Esophagus muscularis mucosa (tissue), 4 donors: Measurements from ENCODE around the gene PRDM16. TPM values are rescaled to one million over a fixed set of nuclear protein-coding genes. Genes with fewer than 3 reads are reported as not detected.

Experiments
- DNase-seq: peaks from one replicate; pipeline ENCODE4 v3.0.0-alpha.2; 2017; ENCODE audit errors: extremely low spot score
- H3K27ac ChIP-seq, 4 donors: fragments of 200-600 bp; sonication (generic); replicated peaks in 1 of 4; 1 replicate in 3 of 4; 2 replicates in 1 of 4; pipeline ENCODE4 v1.5.1; 2016 to 2019; ENCODE audit warnings: mild to moderate bottlenecking in 1 of 4
- H3K27me3 ChIP-seq, 4 donors: fragments of 200-600 bp; sonication (generic); one replicate each; pipeline versions ENCODE4 v1.5.1 to v1.6.0; 2016 to 2019
- H3K36me3 ChIP-seq, 4 donors: fragments of 200-600 bp; sonication (generic); one replicate each; pipeline ENCODE4 v1.5.1; 2016 to 2019
- H3K4me1 ChIP-seq, 4 donors: fragments of 200-600 bp; sonication (generic); one replicate each; pipeline ENCODE4 v1.5.1; 2016 to 2019
- H3K4me3 ChIP-seq, 4 donors: fragments of 200-600 bp; sonication (generic); 1 replicate in 2 of 4; 2 replicates in 2 of 4; pipeline ENCODE4 v1.5.1; 2016 to 2019; ENCODE audit warnings: mild to moderate bottlenecking in 4 of 4, moderate library complexity in 1 of 4
- H3K9me3 ChIP-seq, 4 donors: fragments of 200-600 bp; sonication (generic); 1 replicate in 3 of 4; 2 replicates in 1 of 4; pipeline ENCODE4 v1.5.1; 2016 to 2019
- EP300 ChIP-seq: sonication (generic); formaldehyde crosslinking; IDR thresholded peaks from one replicate; pipeline ENCODE4 v1.6.1; 2017; ENCODE audit warnings: antibody characterized with exemption
- POLR2A ChIP-seq: fragments of 450-650 bp; IDR thresholded peaks from one replicate; pipeline ENCODE4 v1.6.1; 2017; ENCODE audit warnings: antibody characterized with exemption, moderate library complexity, mild to moderate bottlenecking, low read depth
- POLR2AphosphoS5 ChIP-seq, 2 donors: sonication (generic); formaldehyde crosslinking; IDR thresholded peaks; one replicate each; pipeline ENCODE4 v1.6.1; 2017; ENCODE audit warnings: antibody characterized with exemption in 2 of 2
- WGBS: methylation state at CpG from one replicate; pipeline ENCODE4 v1.1.5; 2018; 5-methylcytosine and 5-hydroxymethylcytosine counted together
- intact Hi-C: fragments of 100-400 bp; cut with DNase I; formaldehyde crosslinking; loops from one replicate; pipeline ENCODE4 v1.15.1; 2023
- total RNA-seq, 4 donors: library from RNA; depleted of rRNA; stranded (reverse); fragments of >200 nt; gene quantifications; one replicate each; pipeline versions ENCODE4 v1.1.0 to v1.2.1, GENCODE V29; 2016
- TF ChIP-seq, protein P1 (sequence below), 3 experiments: fragments of 200-600 bp in 2 of 3; fragments of 450-650 bp in 1 of 3; sonication (generic) in 2 of 3; IDR thresholded peaks; one replicate each; pipeline ENCODE4 v1.5.1; 2017 to 2019; ENCODE audit warnings: antibody characterized with exemption in 3 of 3, mild to moderate bottlenecking in 2 of 3, moderate library complexity in 1 of 3

PRDM16 gene
- total RNA-seq, 4 donors from 2014 or later = 1.2 to 4.4 (median 2.2) TPM

DNA sequence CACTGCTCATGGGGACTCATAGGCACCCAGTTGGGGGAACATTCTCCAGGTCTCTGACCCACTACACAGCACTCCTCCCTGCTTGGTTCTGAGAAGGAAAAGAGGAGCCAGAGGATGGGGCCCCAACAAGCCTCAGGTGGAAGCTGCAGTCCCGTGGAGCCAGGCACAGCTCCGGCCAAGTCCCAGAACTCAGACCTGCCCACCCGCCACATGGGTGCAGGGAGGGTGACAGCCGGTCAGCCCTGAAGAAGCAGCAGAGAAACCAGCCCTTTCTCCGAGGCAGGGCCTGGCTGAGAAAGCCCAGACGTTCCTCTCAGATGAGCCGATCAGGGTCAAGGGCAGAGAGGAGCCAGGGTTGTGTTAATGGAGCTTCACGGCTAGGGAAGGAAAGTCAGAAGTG is 106.5 kb downstream of the PRDM16 start:
- Histone ChIP-seq H3K27ac (peak overlapping the region in 3 of 4 donors; percentile 18 to 54 (median 33)), H3K27me3 (peaks cover 0 to 9% (median 0%) of the 10 kb centered on the region in 4 donors), H3K4me1 (peaks cover 45 to 51% (median 48%) of the 10 kb centered on the region in 4 donors), H3K9me3 (no peaks in the 10 kb centered on the region), H3K4me3 (no peak overlapping the region), H3K36me3 (no peaks in the 10 kb centered on the region)
- TF ChIP-seq EP300 = no peak
- no peak for TF ChIP-seq POLR2AphosphoS5 (IDR thresholded peaks at IDR 0.05)
- no peak for TF ChIP-seq POLR2A
- TF ChIP-seq, protein P1, sequence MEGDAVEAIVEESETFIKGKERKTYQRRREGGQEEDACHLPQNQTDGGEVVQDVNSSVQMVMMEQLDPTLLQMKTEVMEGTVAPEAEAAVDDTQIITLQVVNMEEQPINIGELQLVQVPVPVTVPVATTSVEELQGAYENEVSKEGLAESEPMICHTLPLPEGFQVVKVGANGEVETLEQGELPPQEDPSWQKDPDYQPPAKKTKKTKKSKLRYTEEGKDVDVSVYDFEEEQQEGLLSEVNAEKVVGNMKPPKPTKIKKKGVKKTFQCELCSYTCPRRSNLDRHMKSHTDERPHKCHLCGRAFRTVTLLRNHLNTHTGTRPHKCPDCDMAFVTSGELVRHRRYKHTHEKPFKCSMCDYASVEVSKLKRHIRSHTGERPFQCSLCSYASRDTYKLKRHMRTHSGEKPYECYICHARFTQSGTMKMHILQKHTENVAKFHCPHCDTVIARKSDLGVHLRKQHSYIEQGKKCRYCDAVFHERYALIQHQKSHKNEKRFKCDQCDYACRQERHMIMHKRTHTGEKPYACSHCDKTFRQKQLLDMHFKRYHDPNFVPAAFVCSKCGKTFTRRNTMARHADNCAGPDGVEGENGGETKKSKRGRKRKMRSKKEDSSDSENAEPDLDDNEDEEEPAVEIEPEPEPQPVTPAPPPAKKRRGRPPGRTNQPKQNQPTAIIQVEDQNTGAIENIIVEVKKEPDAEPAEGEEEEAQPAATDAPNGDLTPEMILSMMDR (IDR thresholded peaks at IDR 0.05) = no peak
- intact Hi-C loops = no loop called here
- no peak for DNase-seq
- WGBS = 70% methylated on average over 4 of the region's 8 CpGs

DNA sequence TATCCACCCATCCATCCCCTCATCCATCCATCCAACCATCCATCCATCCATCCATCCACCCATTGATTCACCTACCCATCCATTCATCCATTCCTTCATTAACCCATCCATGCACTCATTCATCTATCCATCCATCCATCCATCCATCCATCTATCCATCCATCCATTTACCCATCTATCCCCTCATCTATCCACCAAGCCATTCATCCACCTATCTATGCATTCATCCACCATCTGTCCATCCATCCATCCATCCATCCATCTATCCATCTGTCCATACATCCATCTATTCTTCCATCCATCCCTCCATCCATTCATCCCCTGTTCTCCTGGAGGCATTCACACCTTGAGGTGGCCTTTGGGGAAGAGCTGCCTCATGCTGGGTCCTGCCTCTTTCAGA is 107.0 kb downstream of the PRDM16 start:
- Histone ChIP-seq H3K4me3 (no peak overlapping the region), H3K36me3 (no peaks in the 10 kb centered on the region), H3K27me3 (peaks cover 0 to 9% (median 0%) of the 10 kb centered on the region in 4 donors), H3K27ac (no peak overlapping the region), H3K4me1 (peaks cover 40 to 46% (median 43%) of the 10 kb centered on the region in 4 donors), H3K9me3 (no peaks in the 10 kb centered on the region)
- DNase-seq = no peak
- TF ChIP-seq POLR2AphosphoS5 (IDR thresholded peaks at IDR 0.05) (no peak), POLR2A (no peak), EP300 (no peak)
- TF ChIP-seq, protein P1 (IDR thresholded peaks at IDR 0.05) = no peak
- intact Hi-C loops = no loop called here

DNA sequence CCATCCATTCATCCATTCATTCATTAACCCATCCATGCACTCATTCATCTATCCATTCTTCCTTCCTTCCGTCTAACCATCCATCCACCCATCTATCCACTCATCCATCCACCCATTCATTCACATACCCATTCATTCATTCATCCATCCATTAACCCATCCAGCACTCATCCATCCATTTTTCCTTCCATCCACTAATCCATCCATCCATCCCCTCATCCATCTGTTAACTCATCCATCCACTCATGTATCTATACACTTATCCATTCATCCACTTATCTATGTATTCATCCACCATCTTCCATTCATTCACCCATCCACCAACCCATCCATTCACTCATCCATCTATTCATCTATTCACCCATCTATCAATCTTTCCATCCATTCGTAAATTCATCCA is 107.8 kb downstream of the PRDM16 start:
- peaks cover 0 to 9% (median 0%) of the 10 kb centered on the region in 4 donors for H3K27me3 ChIP-seq
- intact Hi-C loops = no loop called here
- H3K4me3 ChIP-seq = no peak overlapping the region
- TF ChIP-seq POLR2AphosphoS5 (IDR thresholded peaks at IDR 0.05) = no peak
- no peak for TF ChIP-seq POLR2A
- TF ChIP-seq, protein P1 (IDR thresholded peaks at IDR 0.05) = no peak
- TF ChIP-seq EP300 = no peak
- no peak overlapping the region for H3K27ac ChIP-seq
- peaks cover 32 to 38% (median 35%) of the 10 kb centered on the region in 4 donors for H3K4me1 ChIP-seq
- no peak for DNase-seq
- no peaks in the 10 kb centered on the region for H3K36me3 ChIP-seq
- 90% methylated on average over 2 of the region's 2 CpGs for WGBS
- H3K9me3 ChIP-seq = no peaks in the 10 kb centered on the region

DNA sequence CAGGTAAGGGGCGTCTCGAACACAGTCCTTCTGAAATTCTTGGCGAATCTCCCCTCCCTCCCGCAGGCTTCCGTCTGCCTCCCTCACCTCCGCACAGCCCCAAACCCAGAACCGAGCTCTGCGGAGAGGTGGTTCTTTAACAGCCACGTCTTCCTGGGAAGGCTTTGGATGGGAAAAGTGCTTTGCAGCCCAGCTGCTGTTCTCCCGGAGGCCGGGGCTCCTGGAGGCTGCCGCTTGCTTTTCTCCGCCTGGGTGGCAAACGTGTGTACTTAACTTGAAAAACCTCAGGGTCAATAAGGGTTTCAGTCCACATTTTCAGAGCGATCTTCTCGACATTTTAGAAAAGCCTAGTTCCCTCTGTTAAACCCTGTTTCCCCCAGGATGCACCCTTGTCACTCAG is 109.3 kb downstream of the PRDM16 start:
- H3K4me3 ChIP-seq = no peak overlapping the region
- TF ChIP-seq EP300 (no peak), POLR2AphosphoS5 (IDR thresholded peaks at IDR 0.05) (no peak), POLR2A (no peak)
- TF ChIP-seq, protein P1 (IDR thresholded peaks at IDR 0.05) = no peak
- intact Hi-C loops = no loop called here
- H3K27ac ChIP-seq = no peak overlapping the region
- H3K4me1 ChIP-seq = peaks cover 17 to 25% (median 22%) of the 10 kb centered on the region in 4 donors
- H3K27me3 ChIP-seq = peaks cover 0 to 9% (median 0%) of the 10 kb centered on the region in 4 donors
- WGBS = 87% methylated on average over 16 of the region's 16 CpGs
- no peaks in the 10 kb centered on the region for H3K36me3 ChIP-seq
- DNase-seq = no peak
- no peaks in the 10 kb centered on the region for H3K9me3 ChIP-seq

DNA sequence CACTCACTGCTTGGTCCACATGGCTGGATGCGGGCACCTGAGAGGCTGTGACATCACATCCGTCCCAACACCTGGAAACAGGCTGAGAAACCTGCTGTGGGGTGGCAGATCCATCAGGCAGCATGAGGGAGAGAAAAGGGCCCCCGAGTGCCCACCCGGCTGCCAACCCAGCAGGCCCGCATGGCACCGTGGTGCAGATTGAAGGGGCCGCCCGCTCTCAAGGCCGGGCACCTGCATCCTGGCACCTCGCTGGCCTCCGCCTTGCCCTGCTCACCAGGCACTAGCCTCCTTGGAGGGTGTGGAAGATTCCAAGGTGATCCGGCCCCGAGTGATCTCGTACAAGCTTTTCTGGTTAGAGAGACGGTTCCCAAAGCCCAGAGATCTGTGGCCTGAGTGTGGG is 110.5 kb downstream of the PRDM16 start:
- H3K27ac ChIP-seq = no peak overlapping the region
- H3K27me3 ChIP-seq = peaks cover 0 to 14% (median 0%) of the 10 kb centered on the region in 4 donors
- no peaks in the 10 kb centered on the region for H3K36me3 ChIP-seq
- H3K9me3 ChIP-seq = no peaks in the 10 kb centered on the region
- no peak for DNase-seq
- TF ChIP-seq POLR2AphosphoS5 (IDR thresholded peaks at IDR 0.05) = no peak
- TF ChIP-seq, protein P1 (IDR thresholded peaks at IDR 0.05) = no peak
- no peak for TF ChIP-seq POLR2A
- no peak for TF ChIP-seq EP300
- H3K4me1 ChIP-seq = peaks cover 11 to 14% (median 12%) of the 10 kb centered on the region in 4 donors
- intact Hi-C loops = no loop called here
- 90% methylated on average over 12 of the region's 15 CpGs for WGBS
- H3K4me3 ChIP-seq = no peak overlapping the region
